ENCODE results near the gene FAM171A2. TPM values are rescaled to one million over a fixed set of nuclear protein-coding genes. Genes with fewer than 3 reads are reported as not detected.
A peak's percentile ranks its signal among the peaks of the same experiment; 100 is the strongest.

Gene FAM171A2
- total RNA-seq, 1 donor from 2014 or later: 81.3 TPM

- Mint-ChIP-seq H3K27ac (ENCODE audit: unreplicated experiment) (no peak overlapping the region), H3K36me3 (ENCODE audit: unreplicated experiment) (no peaks in the 10 kb centered on the region), H3K27me3 (ENCODE audit: unreplicated experiment) (peaks cover 5% of the 10 kb centered on the region), H3K4me1 (ENCODE audit: low read depth, unreplicated experiment) (no peaks in the 10 kb centered on the region), H3K9me3 (ENCODE audit: unreplicated experiment) (peaks cover 3% of the 10 kb centered on the region), H3K4me3 (ENCODE audit: unreplicated experiment) (no peak overlapping the region)
- DNase-seq: no peak
- TF ChIP-seq, protein P1, sequence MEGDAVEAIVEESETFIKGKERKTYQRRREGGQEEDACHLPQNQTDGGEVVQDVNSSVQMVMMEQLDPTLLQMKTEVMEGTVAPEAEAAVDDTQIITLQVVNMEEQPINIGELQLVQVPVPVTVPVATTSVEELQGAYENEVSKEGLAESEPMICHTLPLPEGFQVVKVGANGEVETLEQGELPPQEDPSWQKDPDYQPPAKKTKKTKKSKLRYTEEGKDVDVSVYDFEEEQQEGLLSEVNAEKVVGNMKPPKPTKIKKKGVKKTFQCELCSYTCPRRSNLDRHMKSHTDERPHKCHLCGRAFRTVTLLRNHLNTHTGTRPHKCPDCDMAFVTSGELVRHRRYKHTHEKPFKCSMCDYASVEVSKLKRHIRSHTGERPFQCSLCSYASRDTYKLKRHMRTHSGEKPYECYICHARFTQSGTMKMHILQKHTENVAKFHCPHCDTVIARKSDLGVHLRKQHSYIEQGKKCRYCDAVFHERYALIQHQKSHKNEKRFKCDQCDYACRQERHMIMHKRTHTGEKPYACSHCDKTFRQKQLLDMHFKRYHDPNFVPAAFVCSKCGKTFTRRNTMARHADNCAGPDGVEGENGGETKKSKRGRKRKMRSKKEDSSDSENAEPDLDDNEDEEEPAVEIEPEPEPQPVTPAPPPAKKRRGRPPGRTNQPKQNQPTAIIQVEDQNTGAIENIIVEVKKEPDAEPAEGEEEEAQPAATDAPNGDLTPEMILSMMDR (IDR thresholded peaks at IDR 0.05; ENCODE audit: partially characterized antibody, unreplicated experiment): no peak
Measured at GRCh38 chr17:44379887-44380286, 16.2 kb upstream of the FAM171A2 start.

- TF ChIP-seq, protein P1 (IDR thresholded peaks at IDR 0.05; ENCODE audit: partially characterized antibody, unreplicated experiment): no peak
- H3K27ac Mint-ChIP-seq (ENCODE audit: unreplicated experiment): no peak overlapping the region
- H3K4me3 Mint-ChIP-seq (ENCODE audit: unreplicated experiment): no peak overlapping the region
- peaks cover 2% of the 10 kb centered on the region for H3K9me3 Mint-ChIP-seq (ENCODE audit: unreplicated experiment)
- H3K27me3 Mint-ChIP-seq (ENCODE audit: unreplicated experiment): peaks cover 5% of the 10 kb centered on the region
- no peak for DNase-seq
- H3K4me1 Mint-ChIP-seq (ENCODE audit: low read depth, unreplicated experiment): no peaks in the 10 kb centered on the region
- H3K36me3 Mint-ChIP-seq (ENCODE audit: unreplicated experiment): no peaks in the 10 kb centered on the region
Measured at GRCh38 chr17:44378171-44378705, 14.6 kb upstream of the FAM171A2 start.

DNA sequence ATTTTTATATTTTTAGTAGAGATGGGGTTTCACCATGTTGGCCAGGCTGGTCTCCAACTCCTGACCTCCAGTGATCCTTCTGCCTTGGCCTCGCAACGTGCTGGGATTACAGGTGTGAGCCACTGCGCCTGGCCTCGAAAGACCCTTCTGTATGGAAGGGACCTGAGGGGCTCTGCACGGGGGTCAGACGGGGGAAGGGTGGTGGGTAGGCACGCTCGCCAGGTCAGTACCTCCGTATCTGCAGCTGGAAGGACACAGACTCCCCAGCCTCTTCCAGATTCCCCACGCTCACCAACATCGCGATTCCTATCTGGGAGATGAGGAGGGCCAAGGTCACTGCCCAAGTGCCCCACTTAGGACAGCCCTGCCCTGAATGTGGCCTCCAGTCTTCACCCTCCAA lies 13.1 kb upstream of the FAM171A2 start:
- DNase-seq: no peak
- Mint-ChIP-seq H3K4me3 (ENCODE audit: unreplicated experiment) (no peak overlapping the region), H3K36me3 (ENCODE audit: unreplicated experiment) (no peaks in the 10 kb centered on the region), H3K27me3 (ENCODE audit: unreplicated experiment) (peaks cover 3% of the 10 kb centered on the region), H3K9me3 (ENCODE audit: unreplicated experiment) (peaks cover 2% of the 10 kb centered on the region), H3K27ac (ENCODE audit: unreplicated experiment) (no peak overlapping the region), H3K4me1 (ENCODE audit: low read depth, unreplicated experiment) (no peaks in the 10 kb centered on the region)
- TF ChIP-seq, protein P1 (IDR thresholded peaks at IDR 0.05; ENCODE audit: partially characterized antibody, unreplicated experiment): no peak

GRCh38 chr17:44376124-44376523 lies 12.5 kb upstream of the FAM171A2 start:
- TF ChIP-seq, protein P1 (IDR thresholded peaks at IDR 0.05; ENCODE audit: partially characterized antibody, unreplicated experiment): peak; percentile 62
- Mint-ChIP-seq H3K36me3 (ENCODE audit: unreplicated experiment) (no peaks in the 10 kb centered on the region), H3K4me3 (ENCODE audit: unreplicated experiment) (no peak overlapping the region), H3K27me3 (ENCODE audit: unreplicated experiment) (peaks cover 3% of the 10 kb centered on the region), H3K9me3 (ENCODE audit: unreplicated experiment) (peaks cover 2% of the 10 kb centered on the region), H3K4me1 (ENCODE audit: low read depth, unreplicated experiment) (no peaks in the 10 kb centered on the region), H3K27ac (ENCODE audit: unreplicated experiment) (no peak overlapping the region)
- DNase-seq: peak; percentile 64

- Mint-ChIP-seq H3K27me3 (ENCODE audit: unreplicated experiment) (peaks cover 3% of the 10 kb centered on the region), H3K27ac (ENCODE audit: unreplicated experiment) (no peak overlapping the region), H3K4me3 (ENCODE audit: unreplicated experiment) (no peak overlapping the region), H3K36me3 (ENCODE audit: unreplicated experiment) (no peaks in the 10 kb centered on the region), H3K4me1 (ENCODE audit: low read depth, unreplicated experiment) (no peaks in the 10 kb centered on the region), H3K9me3 (ENCODE audit: unreplicated experiment) (peaks cover 2% of the 10 kb centered on the region)
- DNase-seq: no peak
- TF ChIP-seq, protein P1 (IDR thresholded peaks at IDR 0.05; ENCODE audit: partially characterized antibody, unreplicated experiment): no peak
Measured at GRCh38 chr17:44375196-44376017, 11.8 kb upstream of the FAM171A2 start.

Measured in glutamatergic neuron (in vitro differentiated cells).